T-helper 1 cell treated with Interleukin-12 subunit alpha and Interleukin-12 subunit beta and Interleukin-4 antibody, amounts not matched to agents 30 μg/mL and 1 μg/mL, for 36 hours (primary cell): ENCODE data around the gene PZP.
"Not testable (repeated sequence)": the region's sequence is repeated elsewhere in the genome, so short reads cannot be mapped to it uniquely, and the experiment has no call there.

Source experiments
- H3K27ac Mint-ChIP-seq: one replicate; pipeline ENCODE4 v1.8.0; 2021; ENCODE audit warnings: mild to moderate bottlenecking, mixed read lengths
- H3K27me3 Mint-ChIP-seq: one replicate; pipeline ENCODE4 v1.8.0; 2021; ENCODE audit warnings: low read depth, mixed read lengths
- H3K36me3 Mint-ChIP-seq: one replicate; pipeline ENCODE4 v1.8.0; 2021; ENCODE audit warnings: low read depth, mixed read lengths
- H3K4me1 Mint-ChIP-seq: one replicate; pipeline ENCODE4 v1.8.0; 2021; ENCODE audit warnings: low read depth, mixed read lengths
- H3K4me3 Mint-ChIP-seq: one replicate; pipeline ENCODE4 v1.8.0; 2021; ENCODE audit warnings: mild to moderate bottlenecking, moderate library complexity, mixed read lengths
- H3K9me3 Mint-ChIP-seq: one replicate; pipeline ENCODE4 v1.8.0; 2021; ENCODE audit warnings: mixed read lengths

The PZP gene

GRCh38 chr12:9208229-9208628 lies at the start of gene PZP:
PZP (minus strand) TSS chr12:9208395; CDS start chr12:9208341, 54 bp downstream.
- no peak within 1 kb of the TSS for H3K27ac Mint-ChIP-seq
- H3K27me3 Mint-ChIP-seq = peaks cover 4% of the 10 kb centered on the region
- no peaks in the 10 kb centered on the region for H3K9me3 Mint-ChIP-seq
- H3K4me1 Mint-ChIP-seq = no peaks in the 10 kb centered on the region
- H3K36me3 Mint-ChIP-seq = no peaks in the 10 kb centered on the region
- no peak within 1 kb of the TSS for H3K4me3 Mint-ChIP-seq

DNA sequence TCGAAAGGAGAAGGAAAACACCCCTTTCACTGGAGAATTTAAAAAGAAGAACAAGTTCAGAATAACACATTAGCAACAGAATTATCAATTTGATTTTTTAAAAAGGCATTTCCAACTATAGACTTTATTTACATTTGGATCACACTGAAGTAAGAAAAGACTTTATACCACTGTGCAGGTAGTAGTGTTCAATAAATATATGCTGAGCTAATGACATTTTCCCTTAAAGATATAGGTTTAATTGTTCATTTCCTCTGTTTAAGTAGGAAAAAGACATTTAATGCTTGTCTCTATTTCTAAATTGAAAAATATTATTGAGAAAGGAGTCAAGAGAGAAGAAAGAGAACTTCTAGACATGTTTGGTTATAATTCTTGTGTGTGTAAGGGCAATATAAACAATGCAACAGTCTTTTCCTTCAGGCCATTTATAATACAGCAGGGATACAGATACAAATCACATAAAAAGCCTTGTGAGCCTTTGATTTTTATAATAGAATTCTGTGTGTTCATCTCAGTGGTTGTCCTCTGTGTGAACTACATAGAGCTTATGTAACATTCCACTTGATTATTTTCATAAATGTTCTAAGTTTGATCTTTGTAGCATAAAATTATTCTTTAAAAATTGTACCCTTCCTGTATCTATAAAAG lies 48.7 kb upstream of the PZP start:
- Mint-ChIP-seq H3K27ac (no peak overlapping the region), H3K9me3 (peaks cover 5% of the 10 kb centered on the region), H3K27me3 (peaks cover 6% of the 10 kb centered on the region), H3K4me1 (peaks cover 3% of the 10 kb centered on the region), H3K4me3 (no peak overlapping the region), H3K36me3 (no peaks in the 10 kb centered on the region)

DNA sequence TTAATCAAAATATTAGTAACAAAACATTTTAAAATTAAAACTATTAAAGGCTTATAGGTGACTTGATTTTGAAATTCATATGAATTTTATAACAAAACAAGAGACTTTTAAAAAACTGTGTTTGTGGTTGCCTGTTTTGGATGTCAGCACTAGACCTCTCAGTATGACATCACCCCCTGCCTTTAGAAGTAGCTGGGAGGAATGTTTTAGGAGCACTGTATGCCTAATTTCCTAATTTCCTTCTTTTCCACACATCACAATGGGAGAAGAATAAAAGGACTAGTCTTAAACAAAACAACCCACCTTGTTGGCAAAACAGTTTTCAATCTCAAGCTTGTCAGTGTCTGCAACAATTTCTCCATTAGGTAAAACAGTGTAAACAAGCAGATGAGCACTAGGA lies 48.1 kb upstream of the PZP start:
- H3K4me1 Mint-ChIP-seq = peaks cover 3% of the 10 kb centered on the region
- peaks cover 5% of the 10 kb centered on the region for H3K9me3 Mint-ChIP-seq
- H3K4me3 Mint-ChIP-seq = no peak overlapping the region
- no peak overlapping the region for H3K27ac Mint-ChIP-seq
- no peaks in the 10 kb centered on the region for H3K36me3 Mint-ChIP-seq
- H3K27me3 Mint-ChIP-seq = peaks cover 12% of the 10 kb centered on the region

- Mint-ChIP-seq H3K4me1 (peaks cover 3% of the 10 kb centered on the region), H3K27me3 (peaks cover 16% of the 10 kb centered on the region), H3K9me3 (peaks cover 5% of the 10 kb centered on the region), H3K27ac (no peak overlapping the region), H3K4me3 (no peak overlapping the region), H3K36me3 (no peaks in the 10 kb centered on the region)
Observed at GRCh38 chr12:9255837-9256236, 47.6 kb upstream of the PZP start.

DNA sequence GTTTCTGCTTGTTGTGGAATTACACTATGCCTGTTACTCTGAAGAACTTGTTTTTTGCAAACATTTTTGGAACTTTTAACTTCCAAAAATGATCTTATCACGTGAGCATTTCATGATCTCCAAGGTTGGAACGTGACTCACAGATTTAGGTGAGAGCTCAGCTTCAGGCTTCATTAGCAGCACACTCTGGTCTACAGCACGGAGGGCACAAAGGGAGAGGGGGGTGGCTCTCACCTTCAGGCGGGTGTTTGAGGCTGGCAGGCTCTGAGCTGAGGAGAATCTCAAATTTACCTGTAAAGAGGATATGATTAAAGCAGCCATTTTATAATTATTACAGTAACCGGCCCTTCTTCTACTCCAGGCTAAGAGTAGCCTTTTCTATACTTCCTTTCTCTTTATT lies 45.3 kb upstream of the PZP start:
- Mint-ChIP-seq H3K9me3 (peaks cover 11% of the 10 kb centered on the region), H3K4me1 (no peaks in the 10 kb centered on the region), H3K36me3 (peaks cover 2% of the 10 kb centered on the region), H3K27ac (no peak overlapping the region), H3K4me3 (no peak overlapping the region), H3K27me3 (peaks cover 22% of the 10 kb centered on the region)

GRCh38 chr12:9252791-9253190 lies 44.6 kb upstream of the PZP start:
- Mint-ChIP-seq H3K27me3 (peaks cover 22% of the 10 kb centered on the region), H3K9me3 (peaks cover 11% of the 10 kb centered on the region)
- H3K27ac Mint-ChIP-seq, H3K4me3 Mint-ChIP-seq, H3K4me1 Mint-ChIP-seq, H3K36me3 Mint-ChIP-seq: not testable (repeated sequence)

- Mint-ChIP-seq H3K27me3 (peaks cover 22% of the 10 kb centered on the region), H3K36me3 (peaks cover 2% of the 10 kb centered on the region), H3K27ac (no peak overlapping the region), H3K4me3 (no peak overlapping the region), H3K4me1 (no peaks in the 10 kb centered on the region), H3K9me3 (peaks cover 11% of the 10 kb centered on the region)
Observed at GRCh38 chr12:9252256-9252655, 44.1 kb upstream of the PZP start.

- no peak overlapping the region for H3K27ac Mint-ChIP-seq
- peaks cover 22% of the 10 kb centered on the region for H3K27me3 Mint-ChIP-seq
- H3K36me3 Mint-ChIP-seq = peaks cover 2% of the 10 kb centered on the region
- peaks cover 6% of the 10 kb centered on the region for H3K4me1 Mint-ChIP-seq
- no peak overlapping the region for H3K4me3 Mint-ChIP-seq
- peaks cover 11% of the 10 kb centered on the region for H3K9me3 Mint-ChIP-seq
Observed at GRCh38 chr12:9248435-9248834, 40.2 kb upstream of the PZP start.

GRCh38 chr12:9244894-9245293 lies 36.7 kb upstream of the PZP start:
- peak overlapping the region; percentile 21 for H3K27ac Mint-ChIP-seq
- H3K9me3 Mint-ChIP-seq = no peaks in the 10 kb centered on the region
- peaks cover 2% of the 10 kb centered on the region for H3K36me3 Mint-ChIP-seq
- no peak overlapping the region for H3K4me3 Mint-ChIP-seq
- peaks cover 12% of the 10 kb centered on the region for H3K4me1 Mint-ChIP-seq
- H3K27me3 Mint-ChIP-seq = peaks cover 11% of the 10 kb centered on the region

DNA sequence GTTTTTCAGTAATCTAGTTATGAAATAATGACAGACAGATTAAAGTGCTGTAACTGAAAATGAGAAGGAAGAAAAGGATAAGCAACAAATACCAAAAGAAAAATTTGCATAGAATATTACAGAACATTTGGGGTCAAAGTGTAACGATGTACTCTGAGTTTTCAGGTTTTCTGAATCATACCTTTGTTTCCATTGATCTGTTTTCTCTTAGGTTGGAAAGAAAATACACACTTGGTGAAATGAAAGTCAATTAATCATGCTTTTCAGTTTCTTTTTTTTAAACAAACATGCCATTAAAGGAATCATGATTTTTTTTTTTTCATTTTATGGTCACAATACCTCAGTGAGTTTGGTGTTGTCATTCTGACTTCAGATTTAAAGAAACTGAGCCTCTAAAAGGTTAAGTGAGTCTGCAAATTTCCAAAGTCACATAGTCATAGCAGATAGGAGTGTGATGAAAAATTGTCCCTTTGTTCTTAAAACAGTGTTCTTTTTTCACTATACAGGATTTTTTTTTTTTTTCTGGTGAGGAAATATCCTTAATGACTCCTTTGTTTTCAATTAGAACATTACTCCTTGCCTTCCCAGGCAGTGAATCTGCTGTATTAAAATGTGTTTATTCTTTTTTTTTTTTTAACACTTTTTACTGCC lies 35.9 kb upstream of the PZP start:
- no peak overlapping the region for H3K4me3 Mint-ChIP-seq
- peaks cover 12% of the 10 kb centered on the region for H3K27me3 Mint-ChIP-seq
- peaks cover 2% of the 10 kb centered on the region for H3K36me3 Mint-ChIP-seq
- no peaks in the 10 kb centered on the region for H3K9me3 Mint-ChIP-seq
- H3K4me1 Mint-ChIP-seq = peaks cover 12% of the 10 kb centered on the region
- H3K27ac Mint-ChIP-seq = no peak overlapping the region

GRCh38 chr12:9241301-9241700 lies 33.1 kb upstream of the PZP start:
- no peaks in the 10 kb centered on the region for H3K9me3 Mint-ChIP-seq
- peaks cover 12% of the 10 kb centered on the region for H3K4me1 Mint-ChIP-seq
- peaks cover 2% of the 10 kb centered on the region for H3K36me3 Mint-ChIP-seq
- peaks cover 27% of the 10 kb centered on the region for H3K27me3 Mint-ChIP-seq
- no peak overlapping the region for H3K27ac Mint-ChIP-seq
- no peak overlapping the region for H3K4me3 Mint-ChIP-seq

DNA sequence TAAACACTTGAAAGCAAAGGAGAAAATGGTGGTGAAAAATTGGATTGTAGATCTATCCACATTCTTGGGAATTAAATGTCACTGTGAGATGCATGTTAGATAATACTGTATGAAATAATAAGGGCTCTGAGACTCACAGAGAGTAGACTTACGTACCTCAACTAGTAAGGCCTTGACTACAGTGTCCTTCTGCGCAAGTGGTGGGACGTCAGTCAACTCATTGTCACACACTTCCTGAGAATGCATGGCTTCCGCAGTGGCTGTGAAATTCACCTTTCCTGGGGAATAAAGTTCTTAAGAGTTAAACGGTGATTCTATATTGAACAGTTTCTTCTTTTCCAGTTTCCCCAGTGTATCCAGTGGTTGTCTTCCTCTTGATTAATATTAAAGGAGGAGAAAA lies 32.6 kb upstream of the PZP start:
- Mint-ChIP-seq H3K36me3 (peaks cover 2% of the 10 kb centered on the region), H3K27me3 (peaks cover 27% of the 10 kb centered on the region), H3K4me1 (peaks cover 12% of the 10 kb centered on the region), H3K4me3 (peak overlapping the region; percentile 87), H3K9me3 (no peaks in the 10 kb centered on the region), H3K27ac (no peak overlapping the region)

- H3K36me3 Mint-ChIP-seq, H3K27ac Mint-ChIP-seq, H3K9me3 Mint-ChIP-seq: not testable (repeated sequence)
- peaks cover 30% of the 10 kb centered on the region for H3K27me3 Mint-ChIP-seq
- H3K4me1 Mint-ChIP-seq = peaks cover 12% of the 10 kb centered on the region
- peak overlapping the region; percentile 87 for H3K4me3 Mint-ChIP-seq
Observed at GRCh38 chr12:9240004-9240635, 31.9 kb upstream of the PZP start.

DNA sequence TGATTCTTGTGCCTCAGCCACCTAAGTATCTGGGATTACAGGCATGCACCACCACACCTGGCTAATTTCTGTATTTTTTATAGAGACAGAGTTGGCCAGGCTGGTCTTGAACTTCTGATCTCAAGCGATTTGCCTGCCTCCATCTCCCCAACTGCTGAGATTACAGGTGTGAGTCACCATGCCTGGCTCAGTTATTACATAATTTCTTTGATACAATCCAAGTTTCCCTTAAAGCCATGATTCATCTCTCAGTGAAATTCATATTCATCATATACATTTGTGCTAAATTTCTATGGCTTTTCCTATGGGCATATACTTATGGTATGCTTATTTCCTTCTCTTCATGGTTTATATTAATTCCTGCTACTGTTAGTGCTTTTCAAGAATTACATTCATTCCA lies 29.1 kb upstream of the PZP start:
- peaks cover 2% of the 10 kb centered on the region for H3K36me3 Mint-ChIP-seq
- no peak overlapping the region for H3K4me3 Mint-ChIP-seq
- peaks cover 7% of the 10 kb centered on the region for H3K4me1 Mint-ChIP-seq
- no peak overlapping the region for H3K27ac Mint-ChIP-seq
- peaks cover 30% of the 10 kb centered on the region for H3K27me3 Mint-ChIP-seq
- no peaks in the 10 kb centered on the region for H3K9me3 Mint-ChIP-seq

DNA sequence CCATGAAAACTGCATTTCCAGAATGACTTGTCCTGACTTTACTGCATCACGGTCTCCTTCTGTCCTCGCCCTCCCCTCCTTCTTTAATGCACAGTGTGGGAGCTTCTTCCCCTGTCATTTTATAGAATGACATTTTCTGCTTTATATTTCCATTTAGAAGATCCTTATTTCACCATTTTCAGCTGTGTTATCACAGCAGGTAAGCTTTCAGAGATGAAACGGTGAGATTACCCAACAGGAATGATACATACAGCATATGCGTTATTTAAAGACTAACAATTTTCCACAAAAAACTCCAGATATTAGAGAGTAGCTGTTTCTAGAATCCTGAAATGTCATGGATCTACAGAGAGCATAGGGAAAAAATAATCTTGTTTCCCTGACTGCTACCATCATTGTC lies 27.3 kb upstream of the PZP start:
- H3K27me3 Mint-ChIP-seq = peaks cover 24% of the 10 kb centered on the region
- no peak overlapping the region for H3K4me3 Mint-ChIP-seq
- H3K4me1 Mint-ChIP-seq = peaks cover 4% of the 10 kb centered on the region
- H3K9me3 Mint-ChIP-seq = no peaks in the 10 kb centered on the region
- no peak overlapping the region for H3K27ac Mint-ChIP-seq
- H3K36me3 Mint-ChIP-seq = peaks cover 2% of the 10 kb centered on the region
